Adrenal gland (tissue), 12 donors: Measurements from ENCODE around the gene C16orf54. TPM values are rescaled to one million over a fixed set of nuclear protein-coding genes. Genes with fewer than 3 reads are reported as not detected.
A peak's percentile ranks its signal among the peaks of the same experiment; 100 is the strongest.
"Not testable (repeated sequence)": the region's sequence is repeated elsewhere in the genome, so short reads cannot be mapped to it uniquely, and the experiment has no call there.

Experiments
- DNase-seq, 7 donors: peaks; one replicate each; pipeline ENCODE4 v3.0.0-alpha.2; 2019 to 2020
- H3K27ac ChIP-seq, 5 donors: fragments of 200-600 bp; sonication (generic) in 4 of 5; 1 replicate in 3 of 5; 2 replicates in 2 of 5; pipeline versions ENCODE4 v1.5.1 to v1.8.0; 2016 to 2020; ENCODE audit warnings: mild to moderate bottlenecking in 1 of 5
- H3K27me3 ChIP-seq: fragments of 200-600 bp; 2 replicates; pipeline ENCODE4 v1.8.0; 2021
- H3K36me3 ChIP-seq, 2 donors: fragments of 200-600 bp; replicated peaks in 1 of 2; 1 replicate in 1 of 2; 2 replicates in 1 of 2; pipeline versions ENCODE4 v1.5.1 to v1.8.0; 2018 to 2022
- H3K4me1 ChIP-seq, 2 donors: fragments of 200-600 bp; replicated peaks in 1 of 2; 1 replicate in 1 of 2; 2 replicates in 1 of 2; pipeline versions ENCODE4 v1.5.1 to v1.8.0; 2018 to 2021
- H3K4me3 ChIP-seq, 4 donors: fragments of 200-600 bp; sonication (generic) in 3 of 4; one replicate each; pipeline ENCODE4 v1.5.1; 2016 to 2018
- H3K9me3 ChIP-seq, 3 donors: fragments of 200-600 bp; sonication (generic) in 1 of 3; replicated peaks in 1 of 3; 1 replicate in 2 of 3; 2 replicates in 1 of 3; pipeline versions ENCODE4 v1.5.1 to v1.8.0; 2016 to 2021
- CTCF ChIP-seq, 6 experiments: fragments of 450-650 bp in 4 of 6; fragments of 200-600 bp in 2 of 6; sonication (generic) in 1 of 6; IDR thresholded peaks; 1 replicate in 5 of 6; 2 replicates in 1 of 6; pipeline versions ENCODE4 v1.5.1 to v1.8.0; 2016 to 2021; ENCODE audit warnings: antibody characterized with exemption in 6 of 6, mild to moderate bottlenecking in 2 of 6, moderate library complexity in 1 of 6
- POLR2A ChIP-seq, 2 donors: fragments of 450-650 bp; IDR thresholded peaks; one replicate each; pipeline ENCODE4 v1.6.1; 2017; ENCODE audit warnings: antibody characterized with exemption in 2 of 2, mild to moderate bottlenecking in 2 of 2, moderate library complexity in 1 of 2
- WGBS, 4 donors: extraction: QIAGEN DNeasy Blood & Tissue Kit in 2 of 4; methylation state at CpG; one replicate each; pipeline versions ENCODE4 v1.1.5 to v1.1.7; 2013 to 2017; 5-methylcytosine and 5-hydroxymethylcytosine counted together
- intact Hi-C, 2 donors: fragments of 100-400 bp; cut with DNase I; formaldehyde crosslinking; loops; one replicate each; pipeline versions ENCODE4 v1.14.1 to v1.15.0; 2022 to 2023
- polyA plus RNA-seq, 3 donors: library from polyadenylated mRNA; stranded (reverse); fragments of 200-250 nt in 2 of 3; fragments of 350-450 nt in 1 of 3; fragmentation: Illumina TruSeq in 1 of 3; extraction: RNeasy Lipid Tissue Mini Kit (QIAGEN cat#74804) in 1 of 3; gene quantifications; one replicate each; pipeline ENCODE4 v1.2.3, GENCODE V29; 2013 to 2014
- total RNA-seq, 9 donors: library from RNA; depleted of rRNA in 4 of 9; stranded (reverse); fragments of >200 nt in 4 of 9; fragments of 120-200 nt in 1 of 9; fragmentation: NEBNext Ultra II Directional in 1 of 9; extraction: Animal tissue kit (Norgen Biotek cat#: 25700) in 1 of 9; gene quantifications; one replicate each; pipeline versions ENCODE4 v1.1.0 to v1.2.4, GENCODE V29; 2013 to 2023
- donor health status: healthy with polysubstance abuse.
- donor health status: Bipolar disorder and iron deficiency.
- donor health status: DM: yes; HTN: yes; CAD: no.
- donor health status: DM: no; HTN: no; CAD: no.
- donor health status: DM: no; HTN: no; CAD: no.
- donor health status: DM: yes; HTN: yes; CAD: no.

C16orf54 gene
- total and polyA plus RNA-seq, 12 donors, result 0.11 to 1.8 (median 0.69) TPM

GRCh38 chr16:29753516-29753915, 7.7 kb upstream of the C16orf54 start:
- TF ChIP-seq CTCF (IDR thresholded peaks at IDR 0.05) (no peak), POLR2A (IDR thresholded peaks at IDR 0.05) (no peak)
- 53 to 68% (median 60%) methylated on average over 1 of the region's 1 CpG for WGBS, 4 donors
- H3K27me3 ChIP-seq, result no peaks in the 10 kb centered on the region
- no peak for DNase-seq
- no peak overlapping the region for H3K27ac ChIP-seq
- H3K4me3 ChIP-seq, result no peak overlapping the region
- H3K9me3 ChIP-seq, result no peaks in the 10 kb centered on the region
- no peaks in the 10 kb centered on the region for H3K36me3 ChIP-seq
- no peaks in the 10 kb centered on the region for H3K4me1 ChIP-seq
- intact Hi-C loops, result no loop called here

GRCh38 chr16:29748760-29749149, 3.0 kb upstream of the C16orf54 start:
- H3K27ac ChIP-seq, intact Hi-C loops, H3K4me1 ChIP-seq, H3K36me3 ChIP-seq, H3K27me3 ChIP-seq, H3K4me3 ChIP-seq, H3K9me3 ChIP-seq, DNase-seq: not testable (repeated sequence)
- 70 to 76% (median 75%) methylated on average over 4 of the region's 4 CpGs; no CpG with 5 or more reads in 1 of the 4 donors for WGBS, 4 donors

- intact Hi-C loops, result no loop called here
- no peaks in the 10 kb centered on the region for H3K27me3 ChIP-seq
- no peaks in the 10 kb centered on the region for H3K9me3 ChIP-seq
- no peak overlapping the region for H3K4me3 ChIP-seq
- no peak for TF ChIP-seq CTCF (IDR thresholded peaks at IDR 0.05)
- no peak for TF ChIP-seq POLR2A (IDR thresholded peaks at IDR 0.05)
- H3K27ac ChIP-seq, result no peak overlapping the region
- WGBS, 4 donors, result 94 to 96% (median 94%) methylated on average over 14 to 30 of the region's 30 CpGs; no CpG with 5 or more reads in 1 of the 4 donors
- H3K36me3 ChIP-seq, result no peaks in the 10 kb centered on the region
- no peaks in the 10 kb centered on the region for H3K4me1 ChIP-seq
- no peak for DNase-seq
Observed at GRCh38 chr16:29747947-29748759, 2.4 kb upstream of the C16orf54 start.

GRCh38 chr16:29746518-29746917, 728 bp upstream of the C16orf54 start:
- DNase-seq, H3K9me3 ChIP-seq, H3K4me1 ChIP-seq, intact Hi-C loops, H3K36me3 ChIP-seq, H3K4me3 ChIP-seq, H3K27me3 ChIP-seq, H3K27ac ChIP-seq: not testable (repeated sequence)
- WGBS, 4 donors, result 57 to 72% (median 68%) methylated on average over 4 of the region's 4 CpGs

GRCh38 chr16:29745121-29745852, 503 bp downstream of the C16orf54 start:
- no peak for DNase-seq
- peak overlapping the region in 1 of 4 donors; percentile 34 for H3K4me3 ChIP-seq
- H3K27ac ChIP-seq, result no peak overlapping the region
- no peaks in the 10 kb centered on the region for H3K27me3 ChIP-seq
- H3K36me3 ChIP-seq, result no peaks in the 10 kb centered on the region
- intact Hi-C loops, result no loop called here
- TF ChIP-seq POLR2A (IDR thresholded peaks at IDR 0.05) (no peak), CTCF (IDR thresholded peaks at IDR 0.05) (no peak)
- H3K4me1 ChIP-seq, result no peaks in the 10 kb centered on the region
- H3K9me3 ChIP-seq, result no peaks in the 10 kb centered on the region
- 48 to 72% (median 60%) methylated on average over 11 to 16 of the region's 16 CpGs for WGBS, 4 donors
